ENCODE results near the gene SIRT2. TPM values are rescaled to one million over a fixed set of nuclear protein-coding genes. Genes with fewer than 3 reads are reported as not detected.

The SIRT2 gene
- total RNA-seq, 1 experiment from 2014 or later = 8.4 TPM

Other genes with a start within 250 kb of the SIRT2 start
- gene CAPN12, start 155.1 kb downstream of the SIRT2 start, total RNA-seq (2021) = 10.3 and 10.5 TPM in 2 replicates
- 0.92 TPM in 1 of 2 replicates, not detected in the other for gene LGALS7, start 126.1 kb downstream of the SIRT2 start, total RNA-seq (2021)
- 0.90 and 1.4 TPM in 2 replicates for gene LGALS7B, start 110.4 kb downstream of the SIRT2 start, total RNA-seq (2021)
- 0.37 and 0.68 TPM in 2 replicates for gene LGALS4, start 86.7 kb downstream of the SIRT2 start, total RNA-seq (2021)
- gene ECH1, start 67.8 kb downstream of the SIRT2 start, total RNA-seq (2021) = 141 and 145 TPM in 2 replicates
- gene HNRNPL, start 49.6 kb downstream of the SIRT2 start, total RNA-seq (2021) = 704 and 710 TPM in 2 replicates
- 6.4 and 7.3 TPM in 2 replicates for gene RINL, start 21.3 kb downstream of the SIRT2 start, total RNA-seq (2021)
- gene NFKBIB, start 351 bp upstream of the SIRT2 start, total RNA-seq (2021) = 33.8 and 36.7 TPM in 2 replicates
- gene CCER2, start 12.6 kb upstream of the SIRT2 start, total RNA-seq (2021) = 0.99 and 1.3 TPM in 2 replicates
- 57.4 and 59.7 TPM in 2 replicates for gene SARS2, start 31.1 kb upstream of the SIRT2 start, total RNA-seq (2021)
- 81.3 and 82.4 TPM in 2 replicates for gene MRPS12, start 31.3 kb upstream of the SIRT2 start, total RNA-seq (2021)
- gene FBXO17, start 76.1 kb upstream of the SIRT2 start, total RNA-seq (2021) = 25.5 and 25.9 TPM in 2 replicates
- gene FBXO27, start 132.9 kb upstream of the SIRT2 start, total RNA-seq (2021) = 14.5 and 16.7 TPM in 2 replicates
- gene ACP7, start 184.8 kb upstream of the SIRT2 start, total RNA-seq (2021) = 0.15 and 0.18 TPM in 2 replicates
- gene PAK4, start 226.2 kb upstream of the SIRT2 start, total RNA-seq (2021) = 62.6 and 63.1 TPM in 2 replicates

All from H9 (cell line).